Measurements from ENCODE around the gene NATD1. TPM values are rescaled to one million over a fixed set of nuclear protein-coding genes. Genes with fewer than 3 reads are reported as not detected.
A peak's percentile ranks its signal among the peaks of the same experiment; 100 is the strongest.

The NATD1 gene
- total and polyA plus RNA-seq, 9 of the 15 experiments (the other 6 are each of a cell fraction or from before 2014, with no cell fraction given): 0.24 to 5.4 (median 1.6) TPM

GRCh38 chr17:21284319-21285163, 31.3 kb upstream of the NATD1 start, which contains the start of gene MAP2K3 (continued):
- TF ChIP-seq, protein P1, sequence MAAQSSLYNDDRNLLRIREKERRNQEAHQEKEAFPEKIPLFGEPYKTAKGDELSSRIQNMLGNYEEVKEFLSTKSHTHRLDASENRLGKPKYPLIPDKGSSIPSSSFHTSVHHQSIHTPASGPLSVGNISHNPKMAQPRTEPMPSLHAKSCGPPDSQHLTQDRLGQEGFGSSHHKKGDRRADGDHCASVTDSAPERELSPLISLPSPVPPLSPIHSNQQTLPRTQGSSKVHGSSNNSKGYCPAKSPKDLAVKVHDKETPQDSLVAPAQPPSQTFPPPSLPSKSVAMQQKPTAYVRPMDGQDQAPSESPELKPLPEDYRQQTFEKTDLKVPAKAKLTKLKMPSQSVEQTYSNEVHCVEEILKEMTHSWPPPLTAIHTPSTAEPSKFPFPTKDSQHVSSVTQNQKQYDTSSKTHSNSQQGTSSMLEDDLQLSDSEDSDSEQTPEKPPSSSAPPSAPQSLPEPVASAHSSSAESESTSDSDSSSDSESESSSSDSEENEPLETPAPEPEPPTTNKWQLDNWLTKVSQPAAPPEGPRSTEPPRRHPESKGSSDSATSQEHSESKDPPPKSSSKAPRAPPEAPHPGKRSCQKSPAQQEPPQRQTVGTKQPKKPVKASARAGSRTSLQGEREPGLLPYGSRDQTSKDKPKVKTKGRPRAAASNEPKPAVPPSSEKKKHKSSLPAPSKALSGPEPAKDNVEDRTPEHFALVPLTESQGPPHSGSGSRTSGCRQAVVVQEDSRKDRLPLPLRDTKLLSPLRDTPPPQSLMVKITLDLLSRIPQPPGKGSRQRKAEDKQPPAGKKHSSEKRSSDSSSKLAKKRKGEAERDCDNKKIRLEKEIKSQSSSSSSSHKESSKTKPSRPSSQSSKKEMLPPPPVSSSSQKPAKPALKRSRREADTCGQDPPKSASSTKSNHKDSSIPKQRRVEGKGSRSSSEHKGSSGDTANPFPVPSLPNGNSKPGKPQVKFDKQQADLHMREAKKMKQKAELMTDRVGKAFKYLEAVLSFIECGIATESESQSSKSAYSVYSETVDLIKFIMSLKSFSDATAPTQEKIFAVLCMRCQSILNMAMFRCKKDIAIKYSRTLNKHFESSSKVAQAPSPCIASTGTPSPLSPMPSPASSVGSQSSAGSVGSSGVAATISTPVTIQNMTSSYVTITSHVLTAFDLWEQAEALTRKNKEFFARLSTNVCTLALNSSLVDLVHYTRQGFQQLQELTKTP (IDR thresholded peaks at IDR 0.05; ENCODE audit: low read depth in 1 of 2, partially characterized antibody in 2 of 2): no peak
- TF ChIP-seq GATA2 (CRISPR knock-in tag; IDR thresholded peaks at IDR 0.05) (no peak), ZNF436 (CRISPR knock-in tag; IDR thresholded peaks at IDR 0.05) (no peak), MAZ (CRISPR knock-in tag; conservative IDR thresholded peaks at IDR 0.05 in 1 of 2, IDR thresholded peaks at IDR 0.05 in 1 of 2) (no peak; a peak in 1 of 4 replicates), CREB1 (IDR thresholded peaks at IDR 0.05) (no peak), CREB1 (CRISPR knock-in tag; IDR thresholded peaks at IDR 0.05) (0 out of 2 replicates have a peak, but pooled peaks have one; percentile 18), ZNF197 (CRISPR knock-in tag; IDR thresholded peaks at IDR 0.05; ENCODE audit: low read depth) (no peak), NR1H2 (CRISPR knock-in tag; IDR thresholded peaks at IDR 0.05) (no peak), SETDB1 (IDR thresholded peaks at IDR 0.05; ENCODE audit: low read length) (no peak), SMARCC2 (IDR thresholded peaks at IDR 0.05; ENCODE audit: low read depth) (no peak), TGIF2 (CRISPR knock-in tag; IDR thresholded peaks at IDR 0.05) (no peak), ZNF143 (CRISPR knock-in tag; IDR thresholded peaks at IDR 0.05) (no peak), NCOA4 (IDR thresholded peaks at IDR 0.05; ENCODE audit: partially characterized antibody) (no peak), CHCHD3 (CRISPR knock-in tag; IDR thresholded peaks at IDR 0.05) (no peak), STAT5A (IDR thresholded peaks at IDR 0.05; ENCODE audit: borderline replicate concordance, low read length) (no peak), MXI1 (IDR thresholded peaks at IDR 0.05; ENCODE audit: low read depth, low read length) (no peak), ZNF830 (CRISPR knock-in tag; IDR thresholded peaks at IDR 0.05) (no peak)
- TF ChIP-seq, protein P2, sequence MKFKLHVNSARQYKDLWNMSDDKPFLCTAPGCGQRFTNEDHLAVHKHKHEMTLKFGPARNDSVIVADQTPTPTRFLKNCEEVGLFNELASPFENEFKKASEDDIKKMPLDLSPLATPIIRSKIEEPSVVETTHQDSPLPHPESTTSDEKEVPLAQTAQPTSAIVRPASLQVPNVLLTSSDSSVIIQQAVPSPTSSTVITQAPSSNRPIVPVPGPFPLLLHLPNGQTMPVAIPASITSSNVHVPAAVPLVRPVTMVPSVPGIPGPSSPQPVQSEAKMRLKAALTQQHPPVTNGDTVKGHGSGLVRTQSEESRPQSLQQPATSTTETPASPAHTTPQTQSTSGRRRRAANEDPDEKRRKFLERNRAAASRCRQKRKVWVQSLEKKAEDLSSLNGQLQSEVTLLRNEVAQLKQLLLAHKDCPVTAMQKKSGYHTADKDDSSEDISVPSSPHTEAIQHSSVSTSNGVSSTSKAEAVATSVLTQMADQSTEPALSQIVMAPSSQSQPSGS (CRISPR knock-in tag; IDR thresholded peaks at IDR 0.05): no peak
- TF ChIP-seq, protein P3, sequence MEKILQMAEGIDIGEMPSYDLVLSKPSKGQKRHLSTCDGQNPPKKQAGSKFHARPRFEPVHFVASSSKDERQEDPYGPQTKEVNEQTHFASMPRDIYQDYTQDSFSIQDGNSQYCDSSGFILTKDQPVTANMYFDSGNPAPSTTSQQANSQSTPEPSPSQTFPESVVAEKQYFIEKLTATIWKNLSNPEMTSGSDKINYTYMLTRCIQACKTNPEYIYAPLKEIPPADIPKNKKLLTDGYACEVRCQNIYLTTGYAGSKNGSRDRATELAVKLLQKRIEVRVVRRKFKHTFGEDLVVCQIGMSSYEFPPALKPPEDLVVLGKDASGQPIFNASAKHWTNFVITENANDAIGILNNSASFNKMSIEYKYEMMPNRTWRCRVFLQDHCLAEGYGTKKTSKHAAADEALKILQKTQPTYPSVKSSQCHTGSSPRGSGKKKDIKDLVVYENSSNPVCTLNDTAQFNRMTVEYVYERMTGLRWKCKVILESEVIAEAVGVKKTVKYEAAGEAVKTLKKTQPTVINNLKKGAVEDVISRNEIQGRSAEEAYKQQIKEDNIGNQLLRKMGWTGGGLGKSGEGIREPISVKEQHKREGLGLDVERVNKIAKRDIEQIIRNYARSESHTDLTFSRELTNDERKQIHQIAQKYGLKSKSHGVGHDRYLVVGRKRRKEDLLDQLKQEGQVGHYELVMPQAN (IDR thresholded peaks at IDR 0.05; ENCODE audit: borderline replicate concordance): no peak

All from K562 (cell line).